HCT116 (cell line): ENCODE data around the gene FGGY. TPM values are rescaled to one million over a fixed set of nuclear protein-coding genes. Genes with fewer than 3 reads are reported as not detected.

ENCODE experiments used
- ATAC-seq: fragments of 200-7000 bp; cut with Tn5 transposase; 2 replicates; pipeline ENCODE4 v1.9.1; 2020; ENCODE audit warnings: mild to moderate bottlenecking, moderate library complexity
- BruUV-seq: library from RNA; stranded (reverse); fragments of 400-500 nt; replicated peaks from 2 replicates; lab custom pipeline; 2021; lab: Mats Ljungman, UMichigan
- CTCF ChIA-PET: fragments of 300-600 bp; sonication (Branson Sonifier 250); formaldehyde crosslinking; loops from one replicate; lab custom pipeline; 2021; ENCODE audit warnings: antibody characterized with exemption; lab: Charles Lee
- POLR2A ChIA-PET: fragments of 300-600, 350-600 bp; sonication (Branson Sonifier 250); formaldehyde crosslinking; loops from one replicate; lab custom pipeline; 2021; ENCODE audit warnings: antibody characterized with exemption; lab: Charles Lee
- RAD21 ChIA-PET, 2 experiments: fragments of 300-600 bp; sonication (Branson Sonifier 250); formaldehyde crosslinking; loops; one replicate each; lab custom pipeline; 2023; ENCODE audit warnings: low total read pairs in 2 of 2; ENCODE audit not compliant: uncharacterized antibody in 2 of 2, unreplicated experiment in 2 of 2, low non-redundant PET in 1 of 2; lab: Charles Lee
- DNase-seq: peaks from one replicate; pipeline ENCODE4 v3.0.0-alpha.2; 2010; ENCODE audit warnings: low read depth, low spot score
- H2AFZ ChIP-seq: fragments of 200-600 bp; shearing (Covaris generic), sonication (generic); 2 replicates; pipeline ENCODE4 v1.6.1; 2017; ENCODE audit warnings: low read depth, mixed run types, mixed read lengths, antibody characterized with exemption, low read length; ENCODE audit not compliant: poor library complexity, severe bottlenecking
- H3K27ac ChIP-seq: 2 replicates; pipeline ENCODE4 v1.5.1; 2012; ENCODE audit warnings: low read depth, low read length
- H3K27me3 ChIP-seq: fragments of 200-600 bp; sonication (generic); 2 replicates; pipeline ENCODE4 v1.6.1; 2016; ENCODE audit warnings: mixed run types, low read length, mixed read lengths; ENCODE audit not compliant: insufficient read depth
- H3K36me3 ChIP-seq, 2 experiments: fragments of 200-500 bp in 1 of 2; fragments of 200-600 bp in 1 of 2; sonication (Bioruptor generic) in 1 of 2; sonication (generic) in 1 of 2; 2 replicates each; pipeline versions ENCODE4 v1.5.1 to v1.6.1; 2014 to 2016; ENCODE audit warnings: low read length in 2 of 2, inconsistent platforms in 1 of 2, mixed read lengths in 1 of 2, mixed run types in 1 of 2; ENCODE audit not compliant: insufficient read depth in 2 of 2, control insufficient read depth in 1 of 2
- H3K4me1 ChIP-seq, 2 experiments: fragments of 200-600 bp in 1 of 2; sonication (generic) in 1 of 2; 2 replicates each; pipeline versions ENCODE4 v1.5.1 to v1.6.1; 2012 to 2017; ENCODE audit warnings: low read length in 2 of 2, inconsistent platforms in 1 of 2, mild to moderate bottlenecking in 1 of 2, mixed read lengths in 1 of 2, mixed run types in 1 of 2, moderate library complexity in 1 of 2; ENCODE audit not compliant: insufficient read depth in 2 of 2, control insufficient read depth in 1 of 2
- H3K4me2 ChIP-seq: fragments of 200-600 bp; sonication (generic); 2 replicates; pipeline ENCODE4 v1.6.1; 2017; ENCODE audit warnings: mixed run types, low read length, mixed read lengths
- H3K4me3 ChIP-seq, 2 experiments: fragments of 200-600 bp in 1 of 2; sonication (generic) in 1 of 2; replicated peaks in 1 of 2; 2 replicates each; pipeline ENCODE4 v1.5.1; 2011 to 2016; ENCODE audit warnings: low read length in 2 of 2, control low read depth in 1 of 2, low read depth in 1 of 2, mild to moderate bottlenecking in 1 of 2, mixed read lengths in 1 of 2, mixed run types in 1 of 2
- H3K79me2 ChIP-seq: fragments of 200-600 bp; sonication (generic); 2 replicates; pipeline ENCODE4 v1.6.1; 2017; ENCODE audit warnings: mild to moderate bottlenecking, mixed run types, low read length, moderate library complexity, mixed read lengths; ENCODE audit not compliant: insufficient read depth
- H3K9ac ChIP-seq: fragments of 200-600 bp; sonication (generic); 2 replicates; pipeline ENCODE4 v1.6.1; 2016; ENCODE audit warnings: low read length, mixed read lengths
- H3K9me2 ChIP-seq: fragments of 200-600 bp; sonication (generic), shearing (Covaris generic); 2 replicates; pipeline ENCODE4 v1.6.1; 2017; ENCODE audit warnings: mixed run types, mild to moderate bottlenecking, moderate library complexity; ENCODE audit not compliant: insufficient read depth
- H3K9me3 ChIP-seq, 2 experiments: fragments of 200-500 bp in 1 of 2; fragments of 200-600 bp in 1 of 2; sonication (Bioruptor generic) in 1 of 2; sonication (generic) in 1 of 2; 2 replicates each; pipeline ENCODE4 v1.6.1; 2014 to 2017; ENCODE audit warnings: low read length in 2 of 2, mixed read lengths in 2 of 2, inconsistent platforms in 1 of 2, low read depth in 1 of 2, mild to moderate bottlenecking in 1 of 2, mixed run types in 1 of 2, moderate library complexity in 1 of 2; ENCODE audit not compliant: control insufficient read depth in 1 of 2, insufficient read depth in 1 of 2
- H4K20me1 ChIP-seq: fragments of 200-600 bp; sonication (generic), shearing (Covaris generic); 2 replicates; pipeline ENCODE4 v1.6.1; 2017; ENCODE audit warnings: mixed run types, mild to moderate bottlenecking, moderate library complexity; ENCODE audit not compliant: insufficient read depth
- CTCF ChIP-seq, 3 experiments: fragments of 200-600 bp in 1 of 3; sonication (generic) in 1 of 3; IDR thresholded peaks in 2 of 3; conservative IDR thresholded peaks in 1 of 3; 2 replicates each; pipeline ENCODE4 v1.5.1; 2012 to 2017; ENCODE audit warnings: low read depth in 2 of 3, low read length in 2 of 3, antibody characterized with exemption in 1 of 3, borderline replicate concordance in 1 of 3, control low read depth in 1 of 3, mild to moderate bottlenecking in 1 of 3, mixed read lengths in 1 of 3, mixed run types in 1 of 3, moderate library complexity in 1 of 3; ENCODE audit not compliant: insufficient read depth in 1 of 3
- EZH2 ChIP-seq: fragments of 200-600 bp; sonication (generic); IDR thresholded peaks from 2 replicates; pipeline ENCODE4 v1.6.1; 2017; ENCODE audit warnings: antibody characterized with exemption, mixed run types
- FOSL1 ChIP-seq: IDR thresholded peaks from 2 replicates; pipeline ENCODE4 v1.6.1; 2012; ENCODE audit warnings: low read depth
- JUND ChIP-seq: IDR thresholded peaks from 2 replicates; pipeline ENCODE4 v1.6.1; 2012
- MAX ChIP-seq: IDR thresholded peaks from 2 replicates; pipeline ENCODE4 v1.6.1; 2012
- POLR2A ChIP-seq: IDR thresholded peaks from 2 replicates; pipeline ENCODE4 v1.7.0; 2011; ENCODE audit warnings: borderline replicate concordance; ENCODE audit not compliant: insufficient read depth, insufficient read length; ENCODE audit errors: extremely low read depth
- POLR2AphosphoS5 ChIP-seq: IDR thresholded peaks from 2 replicates; pipeline ENCODE4 v1.6.1; 2011; ENCODE audit warnings: mild to moderate bottlenecking, low read depth, low read length, moderate library complexity
- RAD21 ChIP-seq: IDR thresholded peaks from 2 replicates; pipeline ENCODE4 v1.6.1; 2012; ENCODE audit warnings: low read depth, mild to moderate bottlenecking
- SIN3A ChIP-seq: IDR thresholded peaks from 2 replicates; pipeline ENCODE4 v1.6.1; 2012; ENCODE audit warnings: low read depth
- TCF7L2 ChIP-seq: IDR thresholded peaks from 2 replicates; pipeline ENCODE4 v1.7.0; 2011; ENCODE audit warnings: borderline replicate concordance, inconsistent platforms; ENCODE audit not compliant: insufficient read depth, insufficient read length; ENCODE audit errors: extremely low read depth
- intact Hi-C: fragments of 100-400 bp; cut with micrococcal nuclease; formaldehyde crosslinking; loops from 2 replicates; pipeline ENCODE4 v1.10.0; 2022
- total RNA-seq: library from RNA; stranded (reverse); gene quantifications from one replicate; pipeline ENCODE4 v1.2.1, GENCODE V29; 2021; ENCODE audit not compliant: unreplicated experiment

The FGGY gene
- total RNA-seq, 1 experiment from 2014 or later, result 10.6 TPM

DNA sequence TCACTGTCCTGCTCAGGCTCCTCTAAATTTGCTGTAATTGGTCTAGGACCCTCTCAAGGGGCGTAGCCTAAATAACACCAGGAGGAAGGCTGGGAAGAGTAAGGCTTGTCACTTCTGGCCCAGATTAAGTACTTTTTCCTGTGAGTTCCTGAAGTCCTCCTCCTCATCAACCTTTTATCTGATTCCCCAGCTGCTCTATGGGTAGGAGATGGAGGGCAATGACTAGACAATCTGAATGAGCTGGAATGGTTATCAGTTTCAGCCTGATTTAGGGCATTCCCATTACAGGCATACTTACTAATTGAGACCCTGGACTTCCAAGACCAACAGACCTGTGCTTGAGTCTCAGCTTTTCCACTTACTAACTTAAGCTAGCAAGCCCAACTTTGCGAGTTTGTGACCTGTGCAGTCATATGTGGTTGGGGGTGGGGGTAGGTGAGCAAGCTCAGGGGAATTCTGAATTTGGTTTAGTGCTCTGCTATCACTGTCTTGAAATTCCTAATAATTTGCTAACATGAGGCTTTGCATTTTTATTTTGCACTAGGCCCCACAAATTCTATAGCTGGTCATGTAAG, 18.0 kb upstream of the FGGY start:
- Histone ChIP-seq H3K79me2 (no peaks in the 10 kb centered on the region), H3K9me3 (no peaks in the 10 kb centered on the region), H3K9me2 (no peaks in the 10 kb centered on the region), H3K27ac (no peak overlapping the region), H3K4me3 (no peak overlapping the region), H3K27me3 (no peaks in the 10 kb centered on the region), H3K9ac (no peak overlapping the region), H3K36me3 (no peaks in the 10 kb centered on the region), H4K20me1 (no peaks in the 10 kb centered on the region)
- intact Hi-C loops, result no loop called here
- no peak for DNase-seq
- ChIA-PET CTCF (no interaction called here), RAD21 (no interaction called here)
- no peak for ATAC-seq
- TF ChIP-seq POLR2AphosphoS5, result no peak
- TF ChIP-seq MAX, result no peak
- TF ChIP-seq JUND, result no peak
- TF ChIP-seq, all 23 proteins: peak for 0
- no peaks in the 10 kb centered on the region for H3K4me1 ChIP-seq
- no TSS peak for BruUV-seq
- H2AFZ ChIP-seq, result no peak overlapping the region
- POLR2A ChIA-PET, result interaction anchor here (1.3 kb wide), 1 partner anchor 495 kb away, joined by 3 read pairs; the partner anchor contains the start of gene JUN
- no peak overlapping the region for H3K4me2 ChIP-seq

DNA sequence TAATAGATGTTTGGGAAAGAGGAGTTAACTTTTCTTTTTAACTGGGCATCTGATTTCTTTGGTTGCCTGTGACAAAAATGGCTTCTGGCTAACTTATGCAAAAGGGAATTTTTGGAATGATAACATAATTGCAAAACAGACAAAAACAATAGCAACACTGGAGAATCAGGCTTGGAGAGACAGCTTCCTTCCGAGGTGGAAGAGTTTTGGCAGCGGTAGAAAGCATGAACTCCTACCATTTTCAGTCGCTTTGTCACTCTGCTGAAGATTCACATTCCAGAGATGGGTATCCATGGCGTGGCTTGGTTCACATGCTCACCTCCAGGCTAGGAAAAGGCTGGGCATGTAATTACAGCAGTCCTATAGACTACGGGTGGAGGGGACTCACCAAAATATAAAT, 17.2 kb upstream of the FGGY start:
- Histone ChIP-seq H4K20me1 (no peaks in the 10 kb centered on the region), H2AFZ (no peak overlapping the region), H3K27ac (no peak overlapping the region), H3K36me3 (no peaks in the 10 kb centered on the region), H3K27me3 (no peaks in the 10 kb centered on the region), H3K4me3 (no peak overlapping the region), H3K79me2 (no peaks in the 10 kb centered on the region), H3K4me1 (no peaks in the 10 kb centered on the region), H3K4me2 (no peak overlapping the region), H3K9me3 (no peaks in the 10 kb centered on the region), H3K9ac (no peak overlapping the region), H3K9me2 (no peaks in the 10 kb centered on the region)
- RAD21 ChIA-PET, result no interaction called here
- ATAC-seq (no peak), DNase-seq (no peak)
- POLR2A ChIA-PET, result no interaction called here
- TF ChIP-seq EZH2, result no peak
- TF ChIP-seq POLR2AphosphoS5, result no peak
- TF ChIP-seq TCF7L2, result no peak
- TF ChIP-seq RAD21, result no peak
- no peak for TF ChIP-seq POLR2A
- no peak for TF ChIP-seq FOSL1
- TF ChIP-seq CTCF (IDR thresholded peaks at IDR 0.05 in 2 of 3, conservative IDR thresholded peaks at IDR 0.05 in 1 of 3; ENCODE audit: borderline replicate concordance in 1 of 3, insufficient read depth in 1 of 3, low read depth in 2 of 3, low read length in 2 of 3), result no peak
- no peak for TF ChIP-seq SIN3A
- no TSS peak for BruUV-seq
- CTCF ChIA-PET, result no interaction called here
- intact Hi-C loops, result no loop called here
